B cell (primary cell): Measurements from ENCODE around the gene EXOC4. TPM values are rescaled to one million over a fixed set of nuclear protein-coding genes. Genes with fewer than 3 reads are reported as not detected.

Experiments used
- ATAC-seq: fragments of 200-7000 bp; cut with Tn5 transposase; one replicate; pipeline ENCODE4 v1.10.0; 2021; ENCODE audit warnings: low read depth, mild to moderate bottlenecking, moderate number of reproducible peaks, moderate library complexity
- CTCF ChIA-PET: fragments of 350-600 bp; sonication (Branson Sonifier 250); formaldehyde crosslinking; loops from one replicate; lab custom pipeline; 2021; ENCODE audit warnings: antibody characterized with exemption, inconsistent platforms; lab: Charles Lee
- POLR2A ChIA-PET: fragments of 350-600 bp; sonication (Branson Sonifier 250); formaldehyde crosslinking; loops from one replicate; lab custom pipeline; 2021; ENCODE audit warnings: antibody characterized with exemption; lab: Charles Lee
- DNase-seq: peaks from one replicate; pipeline ENCODE4 v3.0.0; 2013
- H2AFZ ChIP-seq: 2 replicates; pipeline ENCODE4 v1.6.1; 2012; ENCODE audit warnings: mild to moderate bottlenecking, low read depth, low read length; ENCODE audit not compliant: insufficient read depth, poor library complexity, severe bottlenecking
- H3K27ac ChIP-seq, 2 donors: 1 replicate in 1 of 2; 2 replicates in 1 of 2; pipeline ENCODE4 v1.5.1; 2012 to 2013; ENCODE audit warnings: low read length in 2 of 2, mild to moderate bottlenecking in 2 of 2, moderate library complexity in 1 of 2
- H3K27me3 ChIP-seq, 4 experiments: fragments of 200-600 bp in 1 of 4; sonication (generic) in 1 of 4; replicated peaks in 1 of 4; 1 replicate in 2 of 4; 2 replicates in 2 of 4; pipeline versions ENCODE4 v1.6.1 to v1.7.0; 2013 to 2016; ENCODE audit warnings: low read length in 3 of 4, mild to moderate bottlenecking in 2 of 4, mixed read lengths in 1 of 4, moderate library complexity in 1 of 4; ENCODE audit not compliant: insufficient read depth in 4 of 4, control insufficient read depth in 3 of 4; ENCODE audit errors: control extremely low read depth in 1 of 4
- H3K36me3 ChIP-seq, 2 experiments: replicated peaks in 1 of 2; 1 replicate in 1 of 2; 2 replicates in 1 of 2; pipeline versions ENCODE4 v1.6.1 to v1.7.1; 2013; ENCODE audit warnings: low read length in 1 of 2; ENCODE audit not compliant: insufficient read depth in 2 of 2, control insufficient read depth in 1 of 2; ENCODE audit errors: control extremely low read depth in 1 of 2, extremely low read depth in 1 of 2
- H3K4me1 ChIP-seq, 2 donors: fragments of 200-600 bp in 1 of 2; sonication (generic) in 1 of 2; 1 replicate in 1 of 2; 2 replicates in 1 of 2; pipeline versions ENCODE4 v1.5.1 to v1.6.1; 2013 to 2017; ENCODE audit warnings: low read length in 2 of 2; ENCODE audit not compliant: control insufficient read depth in 2 of 2, insufficient read depth in 2 of 2
- H3K4me2 ChIP-seq: replicated peaks from 2 replicates; pipeline ENCODE3; 2012; ENCODE audit warnings: mild to moderate bottlenecking, low read depth, low read length; ENCODE audit not compliant: poor library complexity, severe bottlenecking
- H3K4me3 ChIP-seq, 5 experiments: fragments of 200-600 bp in 1 of 5; sonication (generic) in 1 of 5; 1 replicate in 3 of 5; 2 replicates in 2 of 5; pipeline versions ENCODE4 v1.5.1 to v1.7.0; 2011 to 2016; ENCODE audit warnings: low read length in 4 of 5, mild to moderate bottlenecking in 4 of 5, low read depth in 2 of 5, control low read depth in 1 of 5, moderate library complexity in 1 of 5; ENCODE audit not compliant: insufficient read depth in 1 of 5; ENCODE audit errors: control extremely low read depth in 1 of 5, extremely low read depth in 1 of 5
- H3K79me2 ChIP-seq: fragments of 200-600 bp; sonication (generic); one replicate; pipeline ENCODE4 v1.6.0; 2016; ENCODE audit warnings: low read length; ENCODE audit not compliant: control insufficient read depth, insufficient read depth
- H3K9ac ChIP-seq: fragments of 200-600 bp; sonication (generic); 2 replicates; pipeline ENCODE4 v1.6.1; 2017; ENCODE audit warnings: mild to moderate bottlenecking, low read length, moderate library complexity
- H3K9me3 ChIP-seq, 3 donors: one replicate each; pipeline versions ENCODE4 v1.6.1 to v1.7.1; 2013; ENCODE audit warnings: low read length in 2 of 3; ENCODE audit not compliant: control insufficient read depth in 2 of 3, insufficient read depth in 1 of 3; ENCODE audit errors: control extremely low read depth in 1 of 3
- H4K20me1 ChIP-seq: 2 replicates; pipeline ENCODE4 v1.6.0; 2012; ENCODE audit warnings: mild to moderate bottlenecking, low read length; ENCODE audit not compliant: insufficient read depth, control insufficient read depth, poor library complexity, severe bottlenecking
- H3K27ac Mint-ChIP-seq: one replicate; pipeline ENCODE4 v1.8.0; 2021; ENCODE audit warnings: mixed read lengths
- H3K27me3 Mint-ChIP-seq: one replicate; pipeline ENCODE4 v1.8.0; 2021; ENCODE audit warnings: mixed read lengths
- H3K4me1 Mint-ChIP-seq: one replicate; pipeline ENCODE4 v1.8.0; 2021; ENCODE audit warnings: mixed read lengths
- H3K4me3 Mint-ChIP-seq: one replicate; pipeline ENCODE4 v1.8.0; 2021; ENCODE audit warnings: mixed read lengths
- H3K9me3 Mint-ChIP-seq: one replicate; pipeline ENCODE4 v1.8.0; 2022; ENCODE audit warnings: mixed read lengths; ENCODE audit not compliant: insufficient read depth
- EZH2 ChIP-seq: IDR thresholded peaks from 2 replicates; pipeline ENCODE4 v1.6.1; 2012; ENCODE audit warnings: borderline replicate concordance, low read depth, mild to moderate bottlenecking, moderate library complexity, low read length; ENCODE audit not compliant: insufficient read depth, poor library complexity, severe bottlenecking
- WGBS: methylation state at CpG from one replicate; pipeline ENCODE4 v1.1.5; 2013; ENCODE audit warnings: missing lambda C conversion rate; ENCODE audit not compliant: insufficient coverage; 5-methylcytosine and 5-hydroxymethylcytosine counted together
- intact Hi-C: fragments of 100-400 bp; cut with micrococcal nuclease; formaldehyde crosslinking; loops from one replicate; pipeline ENCODE4 v1.10.0; 2022
- polyA plus RNA-seq: library from polyadenylated mRNA; depleted of rRNA; stranded (reverse); fragments of >200 nt; gene quantifications from 2 replicates; pipeline ENCODE4 v1.2.3, GENCODE V29; 2012
- total RNA-seq, 2 donors: library from RNA; stranded (reverse); fragments of 120-200 nt in 1 of 2; gene quantifications; 1 replicate in 1 of 2; 2 replicates in 1 of 2; pipeline versions ENCODE4 v1.2.3 to v1.2.4, GENCODE V29; 2013 to 2022
- TF ChIP-seq, protein P1 (sequence below): fragments of 200-600 bp; IDR thresholded peaks from one replicate; pipeline ENCODE4 v1.8.0; 2022; ENCODE audit warnings: antibody characterized with exemption, mild to moderate bottlenecking

Gene EXOC4
- total and polyA plus RNA-seq, 2 donors (not counting 1 experiment from before 2014, with no cell fraction given): 16.7 to 135 TPM

DNA sequence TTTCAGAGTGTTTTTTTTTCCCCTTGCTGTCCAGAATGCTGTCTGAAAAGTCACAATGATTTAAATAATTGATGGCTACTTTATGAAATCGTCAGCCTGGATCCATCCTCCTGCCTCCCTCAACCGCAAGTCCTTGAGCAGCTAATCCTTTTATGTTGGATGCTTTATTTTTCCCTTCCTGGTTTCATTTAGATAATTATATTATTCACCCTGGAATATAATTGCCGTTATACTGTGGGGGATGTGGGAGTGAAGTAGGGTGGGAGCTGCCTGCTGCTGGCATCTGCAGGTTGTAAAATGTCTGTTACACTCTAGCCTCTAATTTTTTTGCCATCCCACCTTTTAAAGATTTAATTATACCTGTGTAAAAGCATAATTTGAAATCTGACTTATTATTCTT lies 583.8 kb downstream of the EXOC4 start:
- H3K4me3 Mint-ChIP-seq: no peak overlapping the region

DNA sequence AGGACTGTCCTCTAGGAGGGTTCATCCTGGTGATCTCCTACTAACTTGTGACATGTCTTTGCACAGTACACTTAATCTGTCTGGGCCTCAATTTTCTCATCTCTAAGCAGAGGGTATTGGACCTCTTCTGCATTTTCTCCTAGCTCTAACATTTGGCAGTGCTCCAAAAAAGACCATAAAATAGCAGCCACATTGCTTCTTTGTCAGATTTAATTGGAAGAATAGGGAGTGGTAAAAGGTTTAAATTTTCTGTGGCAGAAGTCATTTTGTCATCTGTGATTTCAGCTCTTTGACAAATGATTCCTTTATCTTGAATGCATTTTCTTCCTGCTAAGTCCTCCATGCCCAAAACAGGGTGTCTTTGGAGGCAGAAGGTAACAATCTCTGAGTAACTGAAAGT lies 584.3 kb downstream of the EXOC4 start:
- Mint-ChIP-seq H3K9me3 (peaks cover 2% of the 10 kb centered on the region), H3K27me3 (no peaks in the 10 kb centered on the region), H3K4me1 (no peaks in the 10 kb centered on the region), H3K27ac (no peak overlapping the region), H3K4me3 (no peak overlapping the region)
- no peak for DNase-seq
- Histone ChIP-seq H3K79me2 (no peaks in the 10 kb centered on the region), H3K27ac (no peak overlapping the region), H3K9ac (no peak overlapping the region), H3K36me3 (peaks cover 0 to 1% of the 10 kb centered on the region in 2 experiments), H3K9me3 (no peaks in the 10 kb centered on the region), H3K4me3 (no peak overlapping the region), H3K4me2 (no peak overlapping the region), H4K20me1 (no peaks in the 10 kb centered on the region), H3K4me1 (no peaks in the 10 kb centered on the region), H3K27me3 (no peaks in the 10 kb centered on the region), H2AFZ (no peak overlapping the region)
- ChIA-PET CTCF (no interaction called here), POLR2A (no interaction called here)
- no peak for TF ChIP-seq EZH2
- TF ChIP-seq, protein P1, sequence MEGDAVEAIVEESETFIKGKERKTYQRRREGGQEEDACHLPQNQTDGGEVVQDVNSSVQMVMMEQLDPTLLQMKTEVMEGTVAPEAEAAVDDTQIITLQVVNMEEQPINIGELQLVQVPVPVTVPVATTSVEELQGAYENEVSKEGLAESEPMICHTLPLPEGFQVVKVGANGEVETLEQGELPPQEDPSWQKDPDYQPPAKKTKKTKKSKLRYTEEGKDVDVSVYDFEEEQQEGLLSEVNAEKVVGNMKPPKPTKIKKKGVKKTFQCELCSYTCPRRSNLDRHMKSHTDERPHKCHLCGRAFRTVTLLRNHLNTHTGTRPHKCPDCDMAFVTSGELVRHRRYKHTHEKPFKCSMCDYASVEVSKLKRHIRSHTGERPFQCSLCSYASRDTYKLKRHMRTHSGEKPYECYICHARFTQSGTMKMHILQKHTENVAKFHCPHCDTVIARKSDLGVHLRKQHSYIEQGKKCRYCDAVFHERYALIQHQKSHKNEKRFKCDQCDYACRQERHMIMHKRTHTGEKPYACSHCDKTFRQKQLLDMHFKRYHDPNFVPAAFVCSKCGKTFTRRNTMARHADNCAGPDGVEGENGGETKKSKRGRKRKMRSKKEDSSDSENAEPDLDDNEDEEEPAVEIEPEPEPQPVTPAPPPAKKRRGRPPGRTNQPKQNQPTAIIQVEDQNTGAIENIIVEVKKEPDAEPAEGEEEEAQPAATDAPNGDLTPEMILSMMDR: no peak
- ATAC-seq: no peak
- intact Hi-C loops: no loop called here

More for the DNA sequence above, 583.8 kb downstream of the EXOC4 start:
- Histone ChIP-seq H2AFZ (no peak overlapping the region), H3K4me3 (no peak overlapping the region), H3K27ac (no peak overlapping the region), H3K79me2 (no peaks in the 10 kb centered on the region), H4K20me1 (no peaks in the 10 kb centered on the region), H3K36me3 (peaks cover 0 to 1% of the 10 kb centered on the region in 2 experiments), H3K9ac (no peak overlapping the region), H3K27me3 (no peaks in the 10 kb centered on the region), H3K4me2 (no peak overlapping the region), H3K9me3 (peaks cover 0 to 3% (median 0%) of the 10 kb centered on the region in 3 donors), H3K4me1 (no peaks in the 10 kb centered on the region)
- TF ChIP-seq, protein P1: no peak
- TF ChIP-seq EZH2: no peak
- ATAC-seq: no peak
- Mint-ChIP-seq H3K27me3 (no peaks in the 10 kb centered on the region), H3K4me1 (no peaks in the 10 kb centered on the region), H3K27ac (no peak overlapping the region), H3K9me3 (peaks cover 5% of the 10 kb centered on the region)
- no CpG with 5 or more reads among the region's 3 CpGs for WGBS
- ChIA-PET CTCF (no interaction called here), POLR2A (no interaction called here)
- intact Hi-C loops: no loop called here
- DNase-seq: no peak
